ENCODE results near the gene GYPC. TPM values are rescaled to one million over a fixed set of nuclear protein-coding genes. Genes with fewer than 3 reads are reported as not detected.

The GYPC gene
- 98.8 TPM for total RNA-seq
- long read RNA-seq, transcript GYPC-203 (3 exons, 932 nt) = minor isoform, 6 of 98 reads
- long read RNA-seq, transcript GYPC-201 (4 exons, 1,246 nt) = major isoform, 76 of 98 reads
- long read RNA-seq, partial matches to known transcripts = 11 of 98 reads
- long read RNA-seq, other reads (novel, unspliced or antisense) = 5 of 98 reads

- peak within 1 kb of the TSS; percentile 98 for H3K27ac ChIP-seq (replicated peaks)
- TF ChIP-seq CTCF (IDR thresholded peaks at IDR 0.05; ENCODE audit: borderline replicate concordance) = no peak
- intact Hi-C loops (cut with micrococcal nuclease) = loop anchor here (5.0 kb wide), 1 partner anchor 42 kb away; no protein-coding TSS in a partner anchor
- peaks cover 63% of the 10 kb centered on the region for H3K4me1 ChIP-seq
- H3K27me3 ChIP-seq (ENCODE audit: low read depth) = no peaks in the 10 kb centered on the region
- no peaks in the 10 kb centered on the region for H3K9me3 ChIP-seq (replicated peaks)
- H3K36me3 ChIP-seq = peaks cover 6% of the 10 kb centered on the region
- peak within 1 kb of the TSS; percentile 77 for H3K4me3 ChIP-seq
- DNase-seq = peak; percentile 82
These were observed at the start of gene GYPC for GRCh38 chr2:126655500-126656430. TSS of gene GYPC (plus strand) at chr2:126656158. CDS start at chr2:126656264, 106 bp downstream.

- H3K4me3 ChIP-seq = no peak overlapping the region
- intact Hi-C loops (cut with micrococcal nuclease) = no loop called here
- no peak for TF ChIP-seq CTCF (IDR thresholded peaks at IDR 0.05; ENCODE audit: borderline replicate concordance)
These were observed 41.3 kb upstream of the GYPC start for GRCh38 chr2:126614524-126615227.

GRCh38 chr2:126616606-126617069 lies 39.3 kb upstream of the GYPC start:
- H3K36me3 ChIP-seq = no peaks in the 10 kb centered on the region
- intact Hi-C loops (cut with micrococcal nuclease) = no loop called here
- H3K27ac ChIP-seq (replicated peaks) = no peak overlapping the region
- no peaks in the 10 kb centered on the region for H3K27me3 ChIP-seq (ENCODE audit: low read depth)
- DNase-seq = no peak
- no peak overlapping the region for H3K4me3 ChIP-seq
- H3K9me3 ChIP-seq (replicated peaks) = peaks cover 11% of the 10 kb centered on the region
- TF ChIP-seq CTCF (IDR thresholded peaks at IDR 0.05; ENCODE audit: borderline replicate concordance) = no peak
- peaks cover 6% of the 10 kb centered on the region for H3K4me1 ChIP-seq

More at GRCh38 chr2:126614524-126615227, 41.3 kb upstream of the GYPC start:
- Histone ChIP-seq H3K27ac (replicated peaks) (no peak overlapping the region), H3K4me1 (peaks cover 6% of the 10 kb centered on the region), H3K36me3 (no peaks in the 10 kb centered on the region), H3K9me3 (replicated peaks) (peaks cover 16% of the 10 kb centered on the region), H3K27me3 (ENCODE audit: low read depth) (no peaks in the 10 kb centered on the region)
- no peak for DNase-seq

- intact Hi-C loops (cut with micrococcal nuclease) = no loop called here
- DNase-seq = no peak
- no peak overlapping the region for H3K27ac ChIP-seq (replicated peaks)
These were observed 35.7 kb upstream of the GYPC start for GRCh38 chr2:126620302-126620701.

More at GRCh38 chr2:126620302-126620701, 35.7 kb upstream of the GYPC start:
- H3K27me3 ChIP-seq (ENCODE audit: low read depth) = no peaks in the 10 kb centered on the region
- H3K4me3 ChIP-seq = no peak overlapping the region
- no peaks in the 10 kb centered on the region for H3K36me3 ChIP-seq
- peaks cover 23% of the 10 kb centered on the region for H3K9me3 ChIP-seq (replicated peaks)
- H3K4me1 ChIP-seq = no peaks in the 10 kb centered on the region
- TF ChIP-seq CTCF (IDR thresholded peaks at IDR 0.05; ENCODE audit: borderline replicate concordance) = no peak

All from left ventricle myocardium inferior (tissue), 1 donor.